ENCODE results near the gene ACTA1.

- TF ChIP-seq POLR2A (conservative IDR thresholded peaks at IDR 0.05) (no peak), SMAD1 (IDR thresholded peaks at IDR 0.05; ENCODE audit: low read depth, low read length, partially characterized antibody) (no peak), GMEB1 (CRISPR knock-in tag; IDR thresholded peaks at IDR 0.05) (no peak), CHD1 (IDR thresholded peaks at IDR 0.05; ENCODE audit: low read length) (no peak)
- TF ChIP-seq, protein P1, sequence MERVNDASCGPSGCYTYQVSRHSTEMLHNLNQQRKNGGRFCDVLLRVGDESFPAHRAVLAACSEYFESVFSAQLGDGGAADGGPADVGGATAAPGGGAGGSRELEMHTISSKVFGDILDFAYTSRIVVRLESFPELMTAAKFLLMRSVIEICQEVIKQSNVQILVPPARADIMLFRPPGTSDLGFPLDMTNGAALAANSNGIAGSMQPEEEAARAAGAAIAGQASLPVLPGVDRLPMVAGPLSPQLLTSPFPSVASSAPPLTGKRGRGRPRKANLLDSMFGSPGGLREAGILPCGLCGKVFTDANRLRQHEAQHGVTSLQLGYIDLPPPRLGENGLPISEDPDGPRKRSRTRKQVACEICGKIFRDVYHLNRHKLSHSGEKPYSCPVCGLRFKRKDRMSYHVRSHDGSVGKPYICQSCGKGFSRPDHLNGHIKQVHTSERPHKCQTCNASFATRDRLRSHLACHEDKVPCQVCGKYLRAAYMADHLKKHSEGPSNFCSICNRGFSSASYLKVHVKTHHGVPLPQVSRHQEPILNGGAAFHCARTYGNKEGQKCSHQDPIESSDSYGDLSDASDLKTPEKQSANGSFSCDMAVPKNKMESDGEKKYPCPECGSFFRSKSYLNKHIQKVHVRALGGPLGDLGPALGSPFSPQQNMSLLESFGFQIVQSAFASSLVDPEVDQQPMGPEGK (CRISPR knock-in tag; IDR thresholded peaks at IDR 0.05; ENCODE audit: borderline replicate concordance): no peak
These were observed 37.3 kb upstream of the ACTA1 start for GRCh38 chr1:229471175-229471574.

Data from K562 (cell line).